Peyer's patch (tissue), 4 donors: ENCODE measurements around the gene SS18L1. TPM values are rescaled to one million over a fixed set of nuclear protein-coding genes. Genes with fewer than 3 reads are reported as not detected.

Source experiments
- DNase-seq, 3 donors: peaks; one replicate each; pipeline ENCODE4 v3.0.0-alpha.2; 2017 to 2019
- H3K27ac ChIP-seq, 4 donors: fragments of 200-600 bp; sonication (generic); one replicate each; pipeline ENCODE4 v1.5.1; 2016 to 2019
- H3K27me3 ChIP-seq, 2 donors: fragments of 200-600 bp; sonication (generic); one replicate each; pipeline ENCODE4 v1.5.1; 2019
- H3K36me3 ChIP-seq, 3 donors: fragments of 200-600 bp; sonication (generic); one replicate each; pipeline ENCODE4 v1.5.1; 2016 to 2019
- H3K4me1 ChIP-seq, 4 donors: fragments of 200-600 bp; sonication (generic); one replicate each; pipeline ENCODE4 v1.5.1; 2016 to 2019
- H3K4me3 ChIP-seq, 4 donors: fragments of 200-600 bp; sonication (generic); 1 replicate in 3 of 4; 2 replicates in 1 of 4; pipeline ENCODE4 v1.5.1; 2016 to 2019; ENCODE audit warnings: mild to moderate bottlenecking in 1 of 4
- H3K9me3 ChIP-seq, 4 donors: fragments of 200-600 bp; sonication (generic); one replicate each; pipeline ENCODE4 v1.5.1; 2016 to 2019; ENCODE audit warnings: mild to moderate bottlenecking in 1 of 4
- CTCF ChIP-seq, 6 experiments: fragments of 450-650 bp in 4 of 6; fragments of 200-600 bp in 2 of 6; sonication (generic) in 1 of 6; IDR thresholded peaks; one replicate each; pipeline ENCODE4 v1.5.1; 2017 to 2019; ENCODE audit warnings: antibody characterized with exemption in 6 of 6, mild to moderate bottlenecking in 3 of 6, moderate library complexity in 1 of 6
- POLR2A ChIP-seq, 2 donors: fragments of 450-650 bp; IDR thresholded peaks; one replicate each; pipeline ENCODE4 v1.5.1; 2017; ENCODE audit warnings: antibody characterized with exemption in 2 of 2, mild to moderate bottlenecking in 2 of 2, moderate library complexity in 2 of 2
- total RNA-seq, 4 donors: library from RNA; depleted of rRNA; stranded (reverse); fragments of >200 nt; gene quantifications; one replicate each; pipeline ENCODE4 v1.1.0, GENCODE V29; 2016

The SS18L1 gene
- total RNA-seq, 4 donors from 2014 or later, result 14.9 to 27.2 (median 24.5) TPM

- Histone ChIP-seq H3K27ac (no peak overlapping the region), H3K4me1 (no peaks in the 10 kb centered on the region), H3K9me3 (no peaks in the 10 kb centered on the region), H3K36me3 (peaks cover 0 to 60% (median 0%) of the 10 kb centered on the region in 3 donors), H3K27me3 (no peaks in the 10 kb centered on the region), H3K4me3 (no peak overlapping the region)
- no peak for TF ChIP-seq CTCF (IDR thresholded peaks at IDR 0.05)
- TF ChIP-seq POLR2A (IDR thresholded peaks at IDR 0.05), result no peak
- no peak for DNase-seq
Observed at GRCh38 chr20:62167474-62167873, 23.9 kb downstream of the SS18L1 start.

GRCh38 chr20:62168061-62168460 lies 24.5 kb downstream of the SS18L1 start:
- peaks cover 0 to 60% (median 0%) of the 10 kb centered on the region in 3 donors for H3K36me3 ChIP-seq
- no peak for DNase-seq

GRCh38 chr20:62168890-62169435 lies 25.4 kb downstream of the SS18L1 start:
- Histone ChIP-seq H3K4me3 (no peak overlapping the region), H3K36me3 (peaks cover 0 to 52% (median 0%) of the 10 kb centered on the region in 3 donors), H3K4me1 (no peaks in the 10 kb centered on the region), H3K9me3 (no peaks in the 10 kb centered on the region), H3K27me3 (no peaks in the 10 kb centered on the region), H3K27ac (no peak overlapping the region)
- no peak for DNase-seq
- TF ChIP-seq CTCF (IDR thresholded peaks at IDR 0.05) (no peak), POLR2A (IDR thresholded peaks at IDR 0.05) (no peak)

More at GRCh38 chr20:62168061-62168460, 24.5 kb downstream of the SS18L1 start:
- Histone ChIP-seq H3K4me3 (no peak overlapping the region), H3K27me3 (no peaks in the 10 kb centered on the region), H3K27ac (no peak overlapping the region), H3K9me3 (no peaks in the 10 kb centered on the region), H3K4me1 (no peaks in the 10 kb centered on the region)
- TF ChIP-seq POLR2A (IDR thresholded peaks at IDR 0.05) (no peak), CTCF (IDR thresholded peaks at IDR 0.05) (no peak)

- DNase-seq, result no peak
- TF ChIP-seq CTCF (IDR thresholded peaks at IDR 0.05) (no peak), POLR2A (IDR thresholded peaks at IDR 0.05) (no peak)
- H3K4me3 ChIP-seq, result no peak overlapping the region
- H3K9me3 ChIP-seq, result no peaks in the 10 kb centered on the region
- peaks cover 0 to 45% (median 0%) of the 10 kb centered on the region in 3 donors for H3K36me3 ChIP-seq
- no peak overlapping the region for H3K27ac ChIP-seq
- H3K4me1 ChIP-seq, result no peaks in the 10 kb centered on the region
- H3K27me3 ChIP-seq, result no peaks in the 10 kb centered on the region
Observed at GRCh38 chr20:62170536-62170935, 27.0 kb downstream of the SS18L1 start.

GRCh38 chr20:62171245-62171644 lies 27.7 kb downstream of the SS18L1 start:
- no peak for DNase-seq
- TF ChIP-seq POLR2A (IDR thresholded peaks at IDR 0.05), result no peak
- no peak for TF ChIP-seq CTCF (IDR thresholded peaks at IDR 0.05)
- no peaks in the 10 kb centered on the region for H3K27me3 ChIP-seq
- H3K36me3 ChIP-seq, result peaks cover 0 to 43% (median 0%) of the 10 kb centered on the region in 3 donors
- no peaks in the 10 kb centered on the region for H3K4me1 ChIP-seq
- no peak overlapping the region for H3K27ac ChIP-seq
- no peak overlapping the region for H3K4me3 ChIP-seq
- H3K9me3 ChIP-seq, result no peaks in the 10 kb centered on the region

GRCh38 chr20:62172666-62173065 lies 29.1 kb downstream of the SS18L1 start:
- Histone ChIP-seq H3K4me3 (no peak overlapping the region), H3K27me3 (no peaks in the 10 kb centered on the region), H3K36me3 (peaks cover 0 to 41% (median 0%) of the 10 kb centered on the region in 3 donors), H3K27ac (no peak overlapping the region), H3K4me1 (no peaks in the 10 kb centered on the region), H3K9me3 (no peaks in the 10 kb centered on the region)
- no peak for DNase-seq
- TF ChIP-seq CTCF (IDR thresholded peaks at IDR 0.05), result no peak
- no peak for TF ChIP-seq POLR2A (IDR thresholded peaks at IDR 0.05)
